HG03135 (cell line): ENCODE results near the gene ARL15.

Experiments used
- ATAC-seq: cut with Tn5 transposase; IDR thresholded peaks from one replicate; pipeline ENCODE4 v1.9.1; 2021; ENCODE audit warnings: mild to moderate bottlenecking, moderate library complexity; ENCODE audit not compliant: unreplicated experiment

Gene ARL15

DNA sequence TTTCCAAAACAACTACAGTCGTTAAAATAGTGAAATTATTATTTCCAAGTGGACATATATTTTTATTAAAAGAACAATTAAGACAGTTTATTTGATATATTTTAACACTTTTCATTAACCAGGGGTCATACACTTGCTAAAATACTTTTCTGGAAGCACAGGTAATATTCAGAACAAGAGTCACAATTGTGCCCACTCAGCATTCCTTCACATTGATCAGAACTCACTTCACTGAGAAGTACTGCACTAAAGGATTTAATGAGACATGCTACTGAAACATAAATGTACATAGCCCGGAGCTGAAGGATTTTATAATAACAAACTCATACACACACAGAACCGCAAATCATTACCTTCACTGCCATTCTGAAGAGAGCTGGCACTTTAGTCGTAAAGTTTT lies 361.8 kb downstream of the ARL15 start:
- no peak for ATAC-seq

- ATAC-seq = no peak
These were observed 363.8 kb downstream of the ARL15 start for GRCh38 chr5:53946405-53947100.

- no peak for ATAC-seq
These were observed 365.4 kb downstream of the ARL15 start for GRCh38 chr5:53944981-53945380.

GRCh38 chr5:53943938-53944337 lies 366.4 kb downstream of the ARL15 start:
- no peak for ATAC-seq

DNA sequence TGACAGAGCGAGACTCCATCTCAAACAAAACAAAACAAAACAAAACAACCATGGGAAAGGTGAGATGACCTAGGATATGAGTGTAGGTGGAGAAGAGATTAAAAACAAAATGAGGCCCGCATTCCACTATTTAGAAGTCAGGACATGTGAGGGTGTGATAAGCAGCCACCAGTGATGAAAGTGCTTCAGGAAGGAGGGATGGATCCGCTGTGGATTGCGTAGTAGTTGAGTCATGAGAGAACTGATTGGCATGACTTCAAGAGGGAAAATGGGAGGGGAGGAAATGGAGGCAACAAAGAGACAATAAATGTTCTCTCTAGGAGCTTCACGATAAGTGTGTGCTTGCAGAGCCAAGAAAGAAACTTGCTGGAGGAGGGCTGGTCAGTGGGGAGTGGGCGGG lies 367.6 kb downstream of the ARL15 start:
- ATAC-seq = no peak

GRCh38 chr5:53940921-53941320 lies 369.5 kb downstream of the ARL15 start:
- ATAC-seq = no peak

- ATAC-seq = no peak
These were observed 372.9 kb downstream of the ARL15 start for GRCh38 chr5:53937467-53937866.

- ATAC-seq = no peak
These were observed 373.7 kb downstream of the ARL15 start for GRCh38 chr5:53936481-53937352.

DNA sequence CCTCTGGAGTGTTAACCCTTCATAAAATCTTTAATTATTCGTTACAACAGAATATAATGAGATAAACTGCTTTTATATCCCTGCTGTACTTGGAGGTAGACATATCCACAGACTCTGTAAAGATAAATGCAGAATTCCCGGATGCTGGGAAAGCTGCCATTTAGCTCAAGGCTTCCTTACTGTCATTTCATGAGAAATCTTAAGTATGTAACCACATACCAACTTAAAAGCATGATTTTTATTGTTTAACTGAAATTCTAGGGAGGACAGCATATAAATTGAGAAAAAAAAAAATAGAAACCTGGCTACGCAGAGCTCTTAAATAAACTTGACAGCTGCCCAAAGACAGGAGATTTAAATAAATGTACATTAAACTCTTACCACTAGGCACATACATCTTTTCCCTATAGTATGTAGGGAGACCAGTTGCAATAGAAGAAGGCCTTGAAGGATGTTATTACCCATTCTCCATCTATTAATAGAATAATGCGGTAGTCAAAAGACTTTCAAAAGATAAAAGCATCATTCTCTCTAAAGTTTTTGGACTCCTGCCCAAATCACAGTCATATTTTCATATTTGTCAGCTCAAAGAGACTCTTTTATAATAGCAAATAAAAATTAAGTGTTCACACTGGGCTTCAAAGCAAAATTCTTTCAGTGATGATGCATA lies 376.1 kb downstream of the ARL15 start:
- no peak for ATAC-seq

DNA sequence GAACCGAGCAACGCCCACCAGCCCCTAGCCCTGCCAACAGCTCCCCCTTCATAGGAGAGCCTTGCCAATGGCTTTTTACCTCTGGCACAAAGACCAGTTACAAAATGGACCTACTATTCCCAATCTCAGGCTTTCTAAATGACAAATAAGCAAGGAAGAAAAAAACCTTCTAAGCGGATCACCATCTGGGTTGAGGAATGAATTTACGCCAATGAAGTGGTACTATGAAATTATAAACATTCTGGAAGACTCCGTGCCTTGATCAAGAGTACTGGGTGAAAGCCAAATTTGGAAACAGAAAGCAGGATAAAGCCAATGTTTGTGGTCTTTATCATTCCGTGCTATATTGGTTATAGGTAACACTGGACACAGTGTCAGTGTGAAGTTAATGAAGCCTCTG lies 378.0 kb downstream of the ARL15 start:
- no peak for ATAC-seq

GRCh38 chr5:53930457-53930856 lies 379.9 kb downstream of the ARL15 start:
- no peak for ATAC-seq

- ATAC-seq = no peak
These were observed 380.8 kb downstream of the ARL15 start for GRCh38 chr5:53929570-53929969.

- ATAC-seq = no peak
These were observed 381.2 kb downstream of the ARL15 start for GRCh38 chr5:53929152-53929551.

DNA sequence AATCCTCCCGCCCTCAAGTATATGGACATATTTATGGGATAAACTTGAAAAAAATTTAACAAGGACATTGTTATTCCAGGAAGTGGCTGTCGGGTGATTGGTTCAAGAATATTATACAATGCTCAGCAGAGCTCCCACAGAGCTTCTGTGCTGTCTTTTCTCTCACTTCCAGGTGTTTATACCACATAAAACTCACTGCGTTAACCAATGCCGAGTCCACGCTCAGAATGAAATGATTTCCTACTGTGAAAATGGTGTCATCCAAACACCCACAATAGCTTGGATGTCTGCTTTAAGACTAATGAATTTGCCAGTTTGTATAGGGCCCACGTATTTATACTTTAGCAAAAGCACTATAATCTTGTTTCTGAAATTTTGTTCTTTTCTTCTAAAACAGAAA lies 381.7 kb downstream of the ARL15 start:
- no peak for ATAC-seq

- no peak for ATAC-seq
These were observed 382.6 kb downstream of the ARL15 start for GRCh38 chr5:53927668-53928247.

GRCh38 chr5:53926026-53926425 lies 384.3 kb downstream of the ARL15 start:
- ATAC-seq = no peak

DNA sequence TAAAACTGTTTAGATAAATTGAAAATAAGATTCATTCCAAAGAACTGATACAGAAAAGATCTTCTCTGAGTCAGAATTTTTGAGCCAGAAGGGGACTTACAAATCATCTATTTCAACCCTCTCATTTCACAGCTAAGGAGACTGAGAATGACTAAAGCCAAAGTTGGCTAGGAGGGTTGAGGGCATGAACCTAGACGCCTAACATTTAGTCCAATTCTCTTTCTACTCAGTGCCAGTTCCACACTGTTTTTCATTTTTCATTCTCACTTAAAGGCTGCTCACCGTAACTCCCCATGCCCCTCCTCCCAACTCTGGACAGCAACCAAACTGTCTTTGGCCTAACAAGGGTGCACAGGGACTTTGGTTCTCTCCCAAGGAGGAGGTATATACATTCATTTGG lies 386.0 kb downstream of the ARL15 start:
- ATAC-seq = no peak

DNA sequence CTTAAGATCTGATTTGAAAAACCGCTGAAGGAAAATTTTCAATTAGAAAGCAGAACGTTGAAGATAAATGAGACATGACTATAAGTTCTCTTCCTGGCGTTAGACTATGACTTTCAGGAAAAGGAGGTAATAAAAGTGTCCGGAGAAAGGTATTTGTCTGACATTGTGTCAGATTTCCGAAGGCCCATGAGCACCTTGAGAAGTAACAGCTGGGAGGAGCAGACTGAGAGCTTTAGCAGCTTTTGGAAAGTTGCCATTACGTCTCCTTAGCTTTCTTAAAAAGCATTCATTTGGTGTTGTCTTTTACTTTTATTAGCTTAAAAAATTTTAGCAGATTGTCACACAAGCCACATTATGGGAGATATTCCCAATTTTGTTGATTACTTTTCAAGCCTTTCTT lies 386.4 kb downstream of the ARL15 start:
- no peak for ATAC-seq

DNA sequence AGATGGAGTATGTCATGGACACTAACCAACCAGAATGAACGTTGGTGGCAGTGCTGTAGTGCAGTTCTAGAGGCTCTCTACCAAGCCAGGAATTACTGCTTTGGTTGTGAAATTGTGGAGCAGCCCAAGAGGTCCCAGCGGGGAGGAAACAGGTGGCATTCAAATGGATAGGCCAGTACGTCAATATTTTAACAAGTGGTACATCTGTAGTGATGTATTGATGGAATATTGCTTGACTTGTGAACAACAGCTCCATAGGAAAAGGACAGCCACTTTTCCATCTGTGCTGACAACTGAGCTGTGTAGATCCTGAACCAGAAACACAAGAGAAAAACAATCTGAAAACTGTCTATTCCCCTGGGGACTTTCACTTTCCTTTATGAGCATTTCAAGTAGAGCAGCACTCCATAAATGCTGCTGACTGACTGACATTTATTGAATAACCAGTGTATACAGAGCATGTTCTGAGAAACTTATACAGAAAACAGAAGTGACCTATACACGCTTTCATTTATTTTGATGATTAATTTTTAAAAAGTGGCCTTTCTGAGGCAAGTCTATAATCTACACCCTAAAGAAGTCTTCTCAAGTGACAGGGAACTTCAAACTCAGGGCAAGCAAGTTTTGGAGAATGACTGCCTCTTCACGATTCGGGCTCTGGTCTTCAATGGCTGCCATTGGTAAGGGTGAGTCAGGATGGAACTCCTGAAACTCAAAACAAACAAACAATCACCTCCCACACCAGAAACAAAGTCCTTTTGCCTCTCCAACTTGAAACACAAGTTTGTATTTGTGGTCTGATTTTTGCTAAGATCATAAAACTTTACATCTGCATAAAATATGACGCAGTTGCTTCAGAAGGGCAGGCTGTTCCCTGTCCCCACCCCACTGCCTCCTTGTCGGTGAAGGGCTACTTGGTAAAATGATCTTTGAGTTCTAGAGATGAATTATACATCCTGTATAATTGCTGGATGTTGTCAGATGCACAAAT lies 387.6 kb downstream of the ARL15 start:
- no peak for ATAC-seq

DNA sequence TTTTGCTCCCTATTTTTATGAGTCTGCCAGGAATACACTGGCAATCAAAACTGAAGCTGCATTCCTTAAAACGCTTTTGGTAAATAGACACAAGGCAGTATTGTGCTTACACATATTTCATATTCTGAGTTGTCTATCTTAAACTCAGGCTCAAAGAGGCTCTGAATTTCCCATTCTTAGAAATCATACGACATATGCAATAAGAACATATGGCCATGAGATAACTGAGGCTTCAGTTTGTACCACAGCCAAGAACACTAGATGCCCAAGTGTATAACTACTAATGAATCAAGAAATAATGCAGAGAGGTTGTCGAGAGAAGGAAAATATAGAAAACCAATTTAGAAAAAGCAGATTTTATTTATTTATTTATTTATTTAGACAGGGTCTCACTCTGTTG lies 392.5 kb downstream of the ARL15 start:
- ATAC-seq = no peak
